Measurements from ENCODE around the gene CYS1. TPM values are rescaled to one million over a fixed set of nuclear protein-coding genes. Genes with fewer than 3 reads are reported as not detected.

Gene CYS1
- polyA plus RNA-seq, 2 of the 4 experiments (the other 2 are of a cell fraction), result 0.68 to 1.1 TPM

DNA sequence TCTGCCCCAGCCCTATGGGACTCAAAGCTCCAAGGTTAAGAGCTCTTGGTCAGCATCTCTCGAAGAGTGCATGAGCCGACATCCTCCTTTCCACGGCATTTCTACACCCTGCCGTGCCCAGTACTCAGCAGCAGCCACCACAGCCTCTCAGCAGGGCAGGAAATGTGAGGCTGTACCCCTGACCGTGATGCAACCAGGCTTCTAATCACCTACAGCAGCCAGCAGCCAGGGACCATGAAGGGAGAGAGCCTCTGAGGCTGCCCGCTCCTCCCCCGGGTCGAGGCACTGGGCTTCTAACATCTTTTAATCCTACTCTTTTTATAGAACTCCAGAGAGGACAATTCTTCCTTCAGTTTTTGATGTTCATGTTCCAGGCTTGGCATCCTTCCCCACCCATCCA, 6.5 kb downstream of the CYS1 start:
- no peaks in the 10 kb centered on the region for H3K9me3 ChIP-seq
- TF ChIP-seq ZFP36 (IDR thresholded peaks at IDR 0.05; ENCODE audit: borderline replicate concordance, partially characterized antibody), result no peak
- TF ChIP-seq FOXS1 (CRISPR knock-in tag; IDR thresholded peaks at IDR 0.05), result no peak
- no peak for TF ChIP-seq ZSCAN20 (CRISPR knock-in tag; IDR thresholded peaks at IDR 0.05)
- TF ChIP-seq, protein P1, sequence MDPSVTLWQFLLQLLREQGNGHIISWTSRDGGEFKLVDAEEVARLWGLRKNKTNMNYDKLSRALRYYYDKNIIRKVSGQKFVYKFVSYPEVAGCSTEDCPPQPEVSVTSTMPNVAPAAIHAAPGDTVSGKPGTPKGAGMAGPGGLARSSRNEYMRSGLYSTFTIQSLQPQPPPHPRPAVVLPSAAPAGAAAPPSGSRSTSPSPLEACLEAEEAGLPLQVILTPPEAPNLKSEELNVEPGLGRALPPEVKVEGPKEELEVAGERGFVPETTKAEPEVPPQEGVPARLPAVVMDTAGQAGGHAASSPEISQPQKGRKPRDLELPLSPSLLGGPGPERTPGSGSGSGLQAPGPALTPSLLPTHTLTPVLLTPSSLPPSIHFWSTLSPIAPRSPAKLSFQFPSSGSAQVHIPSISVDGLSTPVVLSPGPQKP (IDR thresholded peaks at IDR 0.05; ENCODE audit: low read depth, low read length), result no peak
- TF ChIP-seq NPAS2 (CRISPR knock-in tag; IDR thresholded peaks at IDR 0.05; ENCODE audit: borderline replicate concordance), result no peak
- TF ChIP-seq HDAC2 (IDR thresholded peaks at IDR 0.05), result no peak
- TF ChIP-seq MYC (IDR thresholded peaks at IDR 0.05; ENCODE audit: borderline replicate concordance, low read length), result no peak
- TF ChIP-seq RNF2 (IDR thresholded peaks at IDR 0.05; ENCODE audit: borderline replicate concordance, low read depth), result no peak
- no peak for TF ChIP-seq CBX2 (IDR thresholded peaks at IDR 0.05; ENCODE audit: borderline replicate concordance, low read depth)
- TF ChIP-seq, protein P2, sequence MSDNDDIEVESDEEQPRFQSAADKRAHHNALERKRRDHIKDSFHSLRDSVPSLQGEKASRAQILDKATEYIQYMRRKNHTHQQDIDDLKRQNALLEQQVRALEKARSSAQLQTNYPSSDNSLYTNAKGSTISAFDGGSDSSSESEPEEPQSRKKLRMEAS (IDR thresholded peaks at IDR 0.05), result no peak
- TF ChIP-seq FOSB (CRISPR knock-in tag; IDR thresholded peaks at IDR 0.05), result no peak
- ATAC-seq, result peak; percentile 11 to 27; a peak in 3 of 6 replicates
- H3K27ac ChIP-seq, result no peak overlapping the region
- H3K4me2 ChIP-seq, result no peak overlapping the region
- POLR2A ChIA-PET, result interaction anchor here (0.7 to 2.1 kb wide), 2 partner anchors 361 to 1271 kb away, joined by 3 to 12 read pairs; no protein-coding TSS in a partner anchor
- 60% methylated on average over 8 of the region's 8 CpGs for WGBS (ENCODE audit: missing lambda C conversion rate)
- CTCF ChIA-PET, result interaction anchor here (0.9 to 27.5 kb wide), 22 partner anchors 9 to 672 kb away, joined by 3 to 612 read pairs (median 5); partner anchors contain the start of gene ODC1
- no peak for DNase-seq (ENCODE audit: low read depth in 1 of 2, low spot score in 1 of 2)
- peaks cover 4% of the 10 kb centered on the region; the same call in 1 of the 3 replicates for H3K4me1 ChIP-seq
- FAIRE-seq, result no peak
- H3K4me3 ChIP-seq, result no peak overlapping the region

DNA sequence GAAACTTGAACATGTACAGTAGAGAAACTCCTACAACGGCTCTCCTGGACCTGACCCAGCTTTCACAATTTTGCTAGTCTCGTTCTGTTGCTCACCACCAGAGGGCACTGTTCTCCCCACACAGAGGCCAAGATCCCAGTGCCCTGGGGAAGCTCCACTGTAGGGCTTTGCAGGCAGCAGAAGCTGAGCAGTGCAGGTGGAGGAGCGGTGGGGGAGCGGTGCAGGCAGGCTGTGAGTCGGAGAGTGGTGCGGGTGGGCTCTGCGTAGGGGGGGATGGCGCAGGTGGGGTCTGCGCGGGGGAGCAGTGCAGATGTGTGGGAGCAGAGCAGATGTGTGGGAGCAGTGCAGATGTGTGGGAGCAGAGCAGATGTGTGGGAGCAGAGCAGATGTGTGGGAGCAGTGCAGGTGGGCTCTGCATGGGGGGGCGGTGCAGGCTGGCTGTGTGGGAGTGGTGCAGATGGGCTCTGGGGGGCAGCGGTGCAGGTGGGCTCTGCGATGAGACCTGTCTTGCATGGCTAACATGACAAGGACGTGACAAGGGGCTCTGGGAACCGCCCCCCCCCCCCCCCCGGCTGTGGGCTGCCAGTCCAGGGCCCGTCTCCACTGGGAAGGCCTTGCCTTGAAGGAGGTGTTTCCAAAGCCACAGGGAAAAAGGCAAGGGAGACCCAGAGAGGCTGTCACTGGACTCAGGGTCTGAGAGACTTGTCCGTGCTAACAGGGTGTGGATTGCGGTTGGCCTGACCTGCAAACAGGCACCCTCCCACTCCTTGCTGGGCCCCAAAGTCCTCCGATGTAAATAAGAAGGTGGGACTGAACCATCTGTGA, 7.3 kb downstream of the CYS1 start:
- peak; percentile 88 to 95 for DNase-seq (ENCODE audit: low read depth in 1 of 2, low spot score in 1 of 2)
- ATAC-seq, result peak; percentile 94 to 96

DNA sequence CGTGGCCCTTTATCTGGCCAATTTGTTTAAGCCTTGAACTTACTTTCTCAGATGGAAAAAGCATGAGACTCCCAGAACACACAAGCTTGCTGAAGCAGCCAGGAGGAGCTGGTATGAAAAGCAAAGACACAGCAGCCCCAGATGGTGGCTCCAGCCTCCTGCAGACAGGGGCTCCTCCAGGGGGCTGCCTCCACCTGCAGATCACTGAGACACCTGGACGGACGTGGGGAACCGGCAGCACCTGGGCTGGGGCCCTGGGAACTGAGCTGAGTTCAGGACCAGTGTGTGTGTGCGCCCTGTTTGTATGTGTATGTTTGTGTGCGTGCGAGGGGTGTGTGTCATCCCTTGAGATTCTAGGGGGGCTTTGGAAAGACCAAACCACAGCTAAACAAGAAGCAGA, 8.6 kb downstream of the CYS1 start:
- DNase-seq (ENCODE audit: low read depth in 1 of 2, low spot score in 1 of 2), result no peak
- Histone ChIP-seq H3K4me3 (no peak overlapping the region), H3K27ac (no peak overlapping the region), H3K4me1 (peaks cover 4% of the 10 kb centered on the region; the same call in 1 of the 3 replicates), H3K9me3 (peaks cover 8% of the 10 kb centered on the region; the same call in 1 of the 3 replicates), H3K4me2 (no peak overlapping the region)
- ChIA-PET POLR2A (interaction anchor here (1.6 kb wide), 1 partner anchor 337 kb away, joined by 4 read pairs; no protein-coding TSS in a partner anchor), CTCF (interaction anchor here (0.6 to 27.5 kb wide), 33 partner anchors 8 to 1166 kb away, joined by 3 to 612 read pairs (median 12); partner anchors contain the start of genes CYS1 and ODC1)
- no peak for TF ChIP-seq RCOR1 (IDR thresholded peaks at IDR 0.05; ENCODE audit: low read depth, low read length)
- WGBS (ENCODE audit: missing lambda C conversion rate), result 94% methylated on average over 7 of the region's 7 CpGs
- no peak for FAIRE-seq
- no peak for ATAC-seq

More for the DNA sequence above, 7.3 kb downstream of the CYS1 start:
- H3K4me2 ChIP-seq, result peak overlapping the region; percentile 38
- 44% methylated on average over 13 of the region's 20 CpGs for WGBS (ENCODE audit: missing lambda C conversion rate)
- FAIRE-seq, result peak; percentile 99
- peaks cover 4% of the 10 kb centered on the region; the same call in 1 of the 3 replicates for H3K4me1 ChIP-seq
- ChIA-PET CTCF (interaction anchor here (0.5 to 27.5 kb wide), 80 partner anchors 8 to 671 kb away, joined by 3 to 612 read pairs (median 4); partner anchors contain the start of genes CYS1 and ODC1), POLR2A (interaction anchor here (0.6 to 2.1 kb wide), 6 partner anchors 24 to 1272 kb away, joined by 3 to 12 read pairs (median 4); partner anchors contain the start of gene ODC1)
- H3K27ac ChIP-seq, result no peak overlapping the region
- 0 out of 3 replicates have a peak, but pooled peaks cover under 1% of the 10 kb centered on the region for H3K9me3 ChIP-seq
- H3K4me3 ChIP-seq, result no peak overlapping the region
- TF ChIP-seq SMC3 (IDR thresholded peaks at IDR 0.05) (peak; percentile 94), FOSB (CRISPR knock-in tag; IDR thresholded peaks at IDR 0.05) (no peak), FOSL2 (IDR thresholded peaks at IDR 0.05) (no peak), FOSL2 (CRISPR knock-in tag; IDR thresholded peaks at IDR 0.05) (no peak), RAD21 (conservative IDR thresholded peaks at IDR 0.05 in 1 of 2, IDR thresholded peaks at IDR 0.05 in 1 of 2) (peak; percentile 81 to 85)
- TF ChIP-seq, protein P3, sequence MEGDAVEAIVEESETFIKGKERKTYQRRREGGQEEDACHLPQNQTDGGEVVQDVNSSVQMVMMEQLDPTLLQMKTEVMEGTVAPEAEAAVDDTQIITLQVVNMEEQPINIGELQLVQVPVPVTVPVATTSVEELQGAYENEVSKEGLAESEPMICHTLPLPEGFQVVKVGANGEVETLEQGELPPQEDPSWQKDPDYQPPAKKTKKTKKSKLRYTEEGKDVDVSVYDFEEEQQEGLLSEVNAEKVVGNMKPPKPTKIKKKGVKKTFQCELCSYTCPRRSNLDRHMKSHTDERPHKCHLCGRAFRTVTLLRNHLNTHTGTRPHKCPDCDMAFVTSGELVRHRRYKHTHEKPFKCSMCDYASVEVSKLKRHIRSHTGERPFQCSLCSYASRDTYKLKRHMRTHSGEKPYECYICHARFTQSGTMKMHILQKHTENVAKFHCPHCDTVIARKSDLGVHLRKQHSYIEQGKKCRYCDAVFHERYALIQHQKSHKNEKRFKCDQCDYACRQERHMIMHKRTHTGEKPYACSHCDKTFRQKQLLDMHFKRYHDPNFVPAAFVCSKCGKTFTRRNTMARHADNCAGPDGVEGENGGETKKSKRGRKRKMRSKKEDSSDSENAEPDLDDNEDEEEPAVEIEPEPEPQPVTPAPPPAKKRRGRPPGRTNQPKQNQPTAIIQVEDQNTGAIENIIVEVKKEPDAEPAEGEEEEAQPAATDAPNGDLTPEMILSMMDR (IDR thresholded peaks at IDR 0.05), result peak; percentile 95
